ENCODE data around the gene CRABP1. TPM values are rescaled to one million over a fixed set of nuclear protein-coding genes. Genes with fewer than 3 reads are reported as not detected.

Gene CRABP1
- total RNA-seq, 4 donors from 2014 or later = not detected

DNA sequence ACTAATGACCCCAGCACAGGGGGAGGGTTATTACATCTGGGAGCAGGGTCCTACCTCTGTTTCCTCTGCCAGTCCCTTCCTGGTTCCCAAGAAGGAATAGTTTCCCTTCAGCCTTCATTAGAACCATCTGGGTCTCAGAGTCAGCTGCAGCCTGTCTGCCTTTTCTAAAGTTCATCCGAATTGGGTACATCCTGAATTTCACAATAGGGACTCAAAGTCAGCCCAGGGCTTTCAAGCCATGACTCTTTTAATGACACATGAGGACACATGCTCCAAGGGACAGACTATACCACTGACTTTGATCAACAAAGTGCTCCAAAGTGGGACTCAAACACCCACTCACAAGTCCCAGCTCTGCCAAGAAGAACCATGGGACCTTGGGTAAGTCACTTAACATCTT is 12.7 kb upstream of the CRABP1 start:
- Histone ChIP-seq H3K4me1 (no peaks in the 10 kb centered on the region), H3K9me3 (no peaks in the 10 kb centered on the region), H3K36me3 (no peaks in the 10 kb centered on the region), H3K4me3 (no peak overlapping the region), H3K27ac (no peak overlapping the region), H3K27me3 (no peaks in the 10 kb centered on the region)
- intact Hi-C loops (cut with DNase I; ENCODE audit: low total_unique reads) = no loop called here
- no peak for TF ChIP-seq CTCF (IDR thresholded peaks at IDR 0.05 in 4 of 5, conservative IDR thresholded peaks at IDR 0.05 in 1 of 5)
- no peak for TF ChIP-seq POLR2A (IDR thresholded peaks at IDR 0.05)
- DNase-seq = no peak
- in situ Hi-C loops (cut with MboI; ENCODE audit: low sequenced_read_pairs in 4 of 4) = no loop called here
- ATAC-seq = no peak

- no peak for TF ChIP-seq CTCF (IDR thresholded peaks at IDR 0.05 in 4 of 5, conservative IDR thresholded peaks at IDR 0.05 in 1 of 5)
- no peak for TF ChIP-seq POLR2A (IDR thresholded peaks at IDR 0.05)
- ATAC-seq = no peak
- no peaks in the 10 kb centered on the region for H3K4me1 ChIP-seq
- H3K27ac ChIP-seq = no peak overlapping the region
- no peaks in the 10 kb centered on the region for H3K27me3 ChIP-seq
- intact Hi-C loops (cut with DNase I; ENCODE audit: low total_unique reads) = no loop called here
- H3K4me3 ChIP-seq = no peak overlapping the region
- in situ Hi-C loops (cut with MboI; ENCODE audit: low sequenced_read_pairs in 4 of 4) = no loop called here
- no peaks in the 10 kb centered on the region for H3K9me3 ChIP-seq
- DNase-seq = no peak
- H3K36me3 ChIP-seq = no peaks in the 10 kb centered on the region
Observed at GRCh38 chr15:78329625-78330024, 10.5 kb upstream of the CRABP1 start.

GRCh38 chr15:78334845-78335244 is 5.3 kb upstream of the CRABP1 start:
- no peak overlapping the region for H3K4me3 ChIP-seq
- DNase-seq (no peak), ATAC-seq (no peak)
- H3K27me3 ChIP-seq = peaks cover 19 to 25% (median 21%) of the 10 kb centered on the region in 3 donors
- no peaks in the 10 kb centered on the region for H3K36me3 ChIP-seq
- H3K27ac ChIP-seq = no peak overlapping the region
- in situ Hi-C loops (cut with MboI; ENCODE audit: low sequenced_read_pairs in 4 of 4) (no loop called here), intact Hi-C loops (cut with DNase I; ENCODE audit: low total_unique reads) (no loop called here)
- H3K9me3 ChIP-seq = no peaks in the 10 kb centered on the region
- TF ChIP-seq CTCF (IDR thresholded peaks at IDR 0.05 in 4 of 5, conservative IDR thresholded peaks at IDR 0.05 in 1 of 5) = no peak
- no peak for TF ChIP-seq POLR2A (IDR thresholded peaks at IDR 0.05)
- no peaks in the 10 kb centered on the region for H3K4me1 ChIP-seq

DNA sequence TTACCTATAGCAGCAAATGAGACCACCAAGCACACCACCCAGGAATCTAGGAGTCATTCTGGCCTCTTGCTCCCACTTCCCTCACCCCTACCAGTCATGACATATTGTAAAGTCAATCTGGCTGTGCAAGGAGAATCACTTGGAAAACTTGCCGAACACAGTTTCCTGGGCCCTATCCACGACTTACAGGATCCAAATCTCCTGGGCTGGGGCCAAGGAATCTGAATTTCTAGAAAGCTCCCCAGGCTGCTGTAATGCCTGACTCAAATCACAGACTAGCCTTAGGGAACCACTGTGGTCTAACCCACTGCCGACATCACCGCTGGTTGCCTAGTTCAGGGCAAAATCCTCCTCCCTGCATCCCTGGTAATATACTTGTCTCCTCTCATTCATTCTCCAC is 4.2 kb upstream of the CRABP1 start:
- in situ Hi-C loops (cut with MboI; ENCODE audit: low sequenced_read_pairs in 4 of 4) = no loop called here
- peaks cover 30 to 36% (median 33%) of the 10 kb centered on the region in 3 donors for H3K27me3 ChIP-seq

More for the DNA sequence above, 4.2 kb upstream of the CRABP1 start:
- H3K27ac ChIP-seq = no peak overlapping the region
- H3K36me3 ChIP-seq = no peaks in the 10 kb centered on the region
- peaks cover 2 to 5% of the 10 kb centered on the region in 2 donors for H3K4me1 ChIP-seq
- no peak overlapping the region for H3K4me3 ChIP-seq
- TF ChIP-seq POLR2A (IDR thresholded peaks at IDR 0.05) = no peak
- no peak for TF ChIP-seq CTCF (IDR thresholded peaks at IDR 0.05 in 4 of 5, conservative IDR thresholded peaks at IDR 0.05 in 1 of 5)
- no peaks in the 10 kb centered on the region for H3K9me3 ChIP-seq
- ATAC-seq (no peak), DNase-seq (no peak)
- intact Hi-C loops (cut with DNase I; ENCODE audit: low total_unique reads) = no loop called here

Data from gastrocnemius medialis (tissue), 4 donors.